GM18499 (cell line): ENCODE data around the gene CKAP2.
"Not testable (repeated sequence)": the region's sequence is repeated elsewhere in the genome, so short reads cannot be mapped to it uniquely, and the experiment has no call there.

Experiments used
- ATAC-seq: cut with Tn5 transposase; IDR thresholded peaks from one replicate; pipeline ENCODE4 v1.9.1; 2021; ENCODE audit warnings: moderate number of reproducible peaks; ENCODE audit not compliant: insufficient read depth, unreplicated experiment

Gene CKAP2

DNA sequence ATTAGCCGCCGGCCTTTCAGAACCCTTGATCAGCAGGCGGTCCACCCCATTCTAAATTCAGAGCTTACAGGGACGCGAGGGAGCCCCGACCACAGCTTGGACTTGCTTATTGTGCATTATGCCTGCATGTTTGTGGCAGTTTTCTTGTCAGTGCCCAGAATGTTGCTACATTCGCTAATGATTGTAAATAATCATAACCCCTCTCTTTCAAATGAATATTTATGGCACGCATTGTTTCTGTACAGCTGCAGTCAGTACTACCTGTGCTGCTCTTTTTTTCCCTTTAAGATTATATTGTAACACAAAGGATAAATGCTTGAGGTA lies 4.5 kb upstream of the CKAP2 start:
- ATAC-seq: no peak

DNA sequence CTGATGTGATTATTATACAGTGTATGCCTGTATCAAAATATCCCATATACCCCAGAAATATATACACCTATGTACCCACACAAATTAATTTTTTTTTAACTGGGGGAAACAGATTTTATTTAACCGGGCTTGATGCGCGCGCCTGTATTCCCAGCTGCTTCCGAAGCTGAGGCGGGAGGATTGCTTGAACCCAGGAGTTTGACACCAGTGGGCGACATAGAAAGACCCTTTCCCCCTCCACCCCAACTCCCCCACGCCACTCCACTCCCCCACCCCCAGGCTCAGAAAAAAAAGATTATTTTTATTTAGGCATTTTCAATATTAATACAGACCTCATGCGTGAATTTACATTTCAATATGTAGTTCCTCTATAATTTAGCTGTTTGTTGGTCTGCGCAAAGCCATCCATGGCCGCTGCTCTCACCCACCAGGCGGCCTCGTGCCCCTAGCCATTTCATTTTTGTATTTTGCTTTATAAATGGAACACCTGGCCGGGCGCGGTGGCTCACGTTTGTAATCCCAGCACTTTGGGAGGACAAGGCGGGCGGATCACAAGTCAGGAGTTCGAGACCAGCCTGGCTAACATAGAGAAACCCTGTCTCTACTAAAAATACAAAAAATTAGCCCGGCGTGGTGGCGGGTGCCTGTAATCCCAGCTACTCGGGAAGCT lies 4.0 kb upstream of the CKAP2 start:
- ATAC-seq: no peak

DNA sequence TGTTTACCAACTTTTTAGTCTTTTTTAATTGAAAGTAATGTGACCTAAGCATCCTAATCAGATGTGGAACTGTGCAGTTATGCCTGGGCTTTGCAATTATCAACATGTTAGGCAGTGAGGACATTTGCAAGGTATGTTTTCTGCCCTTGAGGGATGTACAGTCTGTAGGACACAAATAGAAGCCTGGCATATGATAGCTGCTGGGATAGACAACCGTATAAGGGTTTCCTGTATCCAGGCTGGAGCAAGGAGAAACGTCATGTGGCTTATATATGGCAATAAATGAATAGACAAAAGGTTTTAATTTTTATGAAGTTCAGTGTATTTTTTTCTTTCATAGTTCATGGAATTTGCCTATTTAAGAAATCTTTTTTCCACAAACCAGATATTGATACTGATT lies 2.8 kb upstream of the CKAP2 start:
- ATAC-seq: no peak

DNA sequence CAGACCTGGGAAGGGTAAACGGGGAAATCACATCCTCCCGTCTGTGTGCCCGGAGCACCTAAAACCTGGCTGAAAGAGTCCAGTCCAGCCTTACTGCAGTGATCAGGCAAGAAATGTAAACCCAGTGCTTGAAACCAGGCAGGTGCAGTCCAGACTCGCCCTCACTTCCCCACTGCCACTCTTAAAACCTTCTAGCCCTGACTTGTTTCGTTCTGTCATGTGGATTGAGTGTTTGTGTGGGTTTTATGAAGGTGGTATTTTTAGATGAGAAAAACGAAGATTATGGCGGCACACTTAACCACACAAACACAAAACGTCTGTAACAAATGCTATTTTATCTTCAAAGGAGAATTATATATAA lies 839 bp upstream of the CKAP2 start:
- ATAC-seq: peak; percentile 29

DNA sequence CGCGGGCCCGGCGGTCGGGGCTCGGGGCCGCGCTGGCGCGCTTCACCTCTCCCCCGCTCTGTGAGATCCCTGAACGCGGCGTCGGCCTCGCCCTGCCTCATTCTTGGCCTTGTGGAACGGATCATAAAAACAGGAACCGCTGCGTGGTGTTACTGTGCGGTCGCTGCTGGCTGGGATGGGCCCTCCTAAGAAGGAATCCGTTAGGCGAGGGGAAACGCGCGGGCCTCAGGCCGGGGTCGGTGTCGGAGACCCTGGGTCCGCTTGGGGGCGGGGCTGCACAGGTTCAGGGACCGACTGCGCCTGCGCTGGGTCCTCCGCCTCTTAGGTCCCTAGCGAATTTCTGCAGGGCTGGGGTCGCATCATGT lies 381 bp downstream of the CKAP2 start:
- no peak for ATAC-seq

DNA sequence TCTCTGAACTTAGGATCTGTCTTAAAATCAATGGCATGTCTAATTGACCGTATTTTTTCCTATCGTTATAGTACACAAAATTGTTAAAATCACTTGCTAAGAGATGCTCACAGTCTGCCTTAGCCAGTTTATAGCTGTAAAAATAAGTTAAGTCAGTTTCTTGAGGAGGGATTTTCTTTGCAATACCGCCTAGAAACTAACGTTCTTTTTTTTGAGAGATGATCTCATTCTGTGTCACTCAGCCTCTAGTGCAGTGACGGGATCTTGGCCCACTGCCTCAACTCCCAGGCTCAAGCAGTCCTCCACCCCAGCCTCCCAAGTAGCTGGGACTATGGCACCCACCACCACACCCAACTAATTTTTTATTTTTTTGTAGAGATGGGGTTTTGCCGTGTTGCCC lies 4.4 kb downstream of the CKAP2 start:
- ATAC-seq: no peak

DNA sequence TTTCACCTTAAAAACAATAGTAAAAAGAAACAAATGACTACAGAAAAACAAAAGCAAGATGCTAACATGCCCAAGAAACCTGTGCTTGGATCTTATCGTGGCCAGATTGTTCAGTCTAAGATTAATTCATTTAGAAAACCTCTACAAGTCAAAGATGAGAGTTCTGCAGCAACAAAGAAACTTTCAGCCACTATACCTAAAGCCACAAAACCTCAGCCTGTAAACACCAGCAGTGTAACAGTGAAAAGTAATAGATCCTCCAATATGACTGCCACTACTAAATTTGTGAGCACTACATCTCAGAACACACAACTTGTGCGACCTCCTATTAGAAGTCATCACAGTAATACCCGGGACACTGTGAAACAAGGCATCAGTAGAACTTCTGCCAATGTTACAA lies 6.0 kb downstream of the CKAP2 start:
- ATAC-seq: no peak

DNA sequence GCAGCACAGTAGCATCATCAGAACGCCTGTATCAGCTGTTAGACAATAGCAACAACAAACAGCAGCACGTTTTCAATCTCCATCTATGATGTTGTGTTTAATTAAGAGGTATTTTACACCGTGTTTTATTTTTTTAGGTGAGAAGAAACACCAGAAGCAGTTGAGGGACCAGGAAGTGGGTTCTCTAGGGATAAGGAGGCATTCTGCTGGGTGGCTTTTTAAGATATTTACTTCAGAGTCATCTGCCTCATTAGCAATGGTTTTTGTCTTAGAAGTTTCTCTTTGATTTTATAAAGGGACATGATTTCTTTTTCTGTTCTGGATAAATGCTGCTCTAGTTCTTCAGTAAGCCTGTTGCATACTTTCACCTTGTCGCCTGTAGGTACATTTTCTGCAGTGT lies 8.2 kb downstream of the CKAP2 start:
- no peak for ATAC-seq

DNA sequence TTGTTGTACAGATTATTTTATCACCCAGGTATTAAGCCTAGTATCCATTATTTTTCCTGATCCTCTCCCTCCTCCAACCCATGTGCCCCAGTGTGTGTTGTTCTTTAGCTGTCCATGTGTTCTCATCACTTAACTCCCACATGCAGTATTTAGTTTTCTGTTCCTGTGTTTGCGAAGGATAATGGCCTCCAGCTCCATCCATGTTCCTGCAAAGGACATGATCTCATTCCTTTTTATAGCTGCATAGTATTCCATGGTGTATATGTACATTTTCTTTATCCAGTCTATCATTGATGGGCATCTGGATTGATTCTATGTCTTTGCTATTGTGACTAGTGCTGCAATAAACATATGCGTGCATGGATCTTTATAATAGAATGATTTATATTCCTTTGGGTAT lies 13.2 kb downstream of the CKAP2 start:
- not testable (repeated sequence) for ATAC-seq

DNA sequence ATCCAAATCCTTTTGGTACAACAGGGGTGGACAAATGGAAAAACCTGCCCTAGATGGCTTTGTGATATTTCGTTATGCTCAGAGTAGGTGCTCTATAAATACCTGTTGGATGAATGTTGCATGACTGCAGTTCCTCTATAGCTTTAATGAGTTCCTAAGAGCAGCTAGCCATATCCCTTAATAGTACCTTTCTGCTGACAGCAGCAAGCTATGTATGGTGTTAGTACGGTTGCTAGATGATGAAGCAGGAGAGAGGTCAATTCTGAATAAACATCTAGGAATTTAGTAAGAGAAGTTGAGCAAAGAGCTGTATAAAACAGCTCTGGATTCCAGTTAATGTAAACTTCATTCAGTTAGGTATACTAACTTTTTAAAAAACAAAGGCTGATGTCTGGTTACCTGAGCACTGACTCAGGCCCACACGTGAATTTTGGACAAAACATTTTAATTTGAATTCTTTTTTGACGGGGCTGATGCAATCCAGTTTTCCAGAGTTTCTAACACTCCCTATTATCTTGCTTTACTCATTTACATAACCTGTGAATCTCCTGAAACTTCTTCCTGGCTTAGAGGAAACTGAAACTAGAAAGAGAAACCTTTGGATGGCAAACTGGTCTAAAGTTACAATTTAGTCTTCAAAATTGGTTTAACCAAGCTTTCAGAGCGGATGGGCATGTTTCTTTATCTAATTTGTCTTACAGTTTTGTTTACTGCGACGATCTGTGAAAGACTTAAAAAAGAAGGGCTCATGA lies 25.6 kb downstream of the CKAP2 start:
- ATAC-seq: not testable (repeated sequence)

DNA sequence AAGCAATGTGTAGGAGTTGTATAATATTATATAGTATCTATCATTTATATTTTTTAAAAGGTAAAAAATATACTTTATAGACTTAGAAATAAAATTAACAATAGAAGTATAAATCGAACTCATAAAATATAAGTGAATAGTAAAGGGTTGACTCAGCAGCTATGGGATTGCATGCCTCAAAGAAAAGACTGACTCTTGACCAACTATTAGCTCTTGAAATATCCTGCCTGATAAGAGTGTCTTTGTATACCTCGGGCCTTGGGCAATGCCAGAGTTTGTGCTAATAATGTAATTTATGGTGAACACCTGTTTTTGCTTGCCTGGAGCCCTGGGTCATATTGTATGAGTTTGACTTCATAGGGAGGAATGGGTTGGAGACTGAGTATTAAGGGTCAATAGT lies 31.8 kb downstream of the CKAP2 start:
- ATAC-seq: not testable (repeated sequence)

DNA sequence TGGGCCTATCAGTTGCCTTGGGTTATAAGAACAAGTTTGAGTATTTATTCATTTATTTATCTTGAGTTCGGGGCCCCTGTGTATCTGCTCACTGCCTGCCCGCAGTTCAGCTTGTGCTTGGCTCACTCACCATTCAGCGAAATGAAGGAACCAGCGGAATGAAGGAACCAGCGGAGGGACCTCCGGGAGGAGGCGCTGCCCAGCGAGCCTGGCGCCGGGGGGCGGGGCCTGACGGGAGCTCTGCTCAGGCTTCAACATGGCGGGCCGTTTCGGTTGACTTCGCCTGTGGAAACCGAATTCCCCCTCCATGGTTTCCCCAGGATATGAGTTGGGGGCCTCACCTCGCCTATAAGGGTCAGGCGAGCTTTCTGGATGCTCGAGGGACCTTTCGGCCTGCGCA lies 33.5 kb downstream of the CKAP2 start:
- ATAC-seq: not testable (repeated sequence)

DNA sequence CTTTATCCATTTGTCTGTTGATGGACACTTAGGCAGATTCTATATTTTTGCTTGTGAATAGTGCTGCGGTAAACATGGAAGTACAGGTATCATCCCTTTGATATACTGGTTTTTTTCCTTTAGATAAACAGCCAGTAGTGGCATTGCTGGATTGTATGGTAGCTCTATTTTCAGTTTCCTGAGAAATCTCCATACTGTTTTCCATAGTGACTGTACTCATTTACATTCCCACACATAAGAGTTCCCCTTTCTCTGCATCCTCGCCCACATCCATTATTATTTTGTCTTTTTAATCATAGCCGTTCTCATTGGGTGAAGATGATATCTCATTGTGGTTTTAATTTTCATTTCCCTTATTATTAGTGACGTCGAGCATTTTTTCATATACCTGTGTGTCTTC lies 35.7 kb downstream of the CKAP2 start:
- ATAC-seq: not testable (repeated sequence)

DNA sequence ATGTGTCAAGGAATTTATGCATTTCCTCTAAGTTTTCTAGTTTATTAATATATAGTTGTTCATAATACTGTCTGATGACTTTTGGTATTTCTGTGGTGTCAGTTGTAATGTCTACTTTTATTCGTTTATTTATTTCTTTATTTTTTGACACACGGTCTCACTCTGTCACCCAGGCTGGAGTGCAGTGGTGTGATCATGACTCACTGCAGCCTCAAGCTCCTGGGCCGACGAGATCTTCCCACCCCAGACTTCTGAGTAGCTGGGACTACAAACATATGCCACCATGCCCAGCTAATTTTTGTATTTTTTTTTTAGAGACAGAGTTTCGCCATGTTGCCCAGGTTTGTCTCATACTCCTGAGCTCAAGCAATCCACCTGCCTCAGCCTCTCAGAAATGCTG lies 39.0 kb downstream of the CKAP2 start:
- ATAC-seq: not testable (repeated sequence)

DNA sequence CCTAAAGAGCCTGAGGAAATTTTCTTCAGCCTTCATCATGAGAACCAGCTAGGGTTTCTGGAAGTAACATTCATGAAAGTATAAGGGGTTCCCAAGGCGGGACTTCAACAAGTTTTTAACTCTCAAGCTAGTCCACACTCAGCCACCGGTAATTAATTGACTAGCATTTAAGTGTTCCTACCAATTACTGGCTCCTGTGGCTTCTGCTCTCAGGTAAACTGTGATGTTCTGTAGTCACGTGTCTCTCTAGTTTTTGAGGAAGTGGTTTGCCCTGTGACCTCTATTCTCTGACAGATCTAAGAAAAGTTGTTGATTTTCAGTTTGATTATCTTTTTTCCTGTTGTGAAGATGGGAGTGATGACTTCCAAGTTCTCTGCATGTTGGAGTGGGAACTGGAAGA lies 42.7 kb downstream of the CKAP2 start:
- not testable (repeated sequence) for ATAC-seq

DNA sequence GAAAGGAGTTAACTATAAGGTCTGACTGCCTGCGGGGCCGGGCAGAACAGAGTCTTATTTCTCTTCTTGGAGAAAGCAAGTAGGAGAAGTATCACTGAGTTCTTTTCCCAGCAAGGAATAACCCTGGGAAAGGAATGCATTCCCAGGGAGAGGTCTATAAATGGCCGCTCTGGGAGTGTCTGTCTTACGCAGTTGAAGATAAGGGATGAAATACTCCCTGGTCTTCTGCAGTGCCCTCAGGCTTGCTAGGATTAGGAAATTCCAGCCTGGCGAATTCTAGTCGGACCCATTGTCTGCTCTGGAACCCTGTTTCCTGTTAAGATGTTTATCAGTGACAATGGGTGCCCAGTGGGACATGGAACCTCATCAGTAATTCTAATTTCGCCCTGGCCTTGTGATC lies 47.0 kb downstream of the CKAP2 start:
- not testable (repeated sequence) for ATAC-seq

DNA sequence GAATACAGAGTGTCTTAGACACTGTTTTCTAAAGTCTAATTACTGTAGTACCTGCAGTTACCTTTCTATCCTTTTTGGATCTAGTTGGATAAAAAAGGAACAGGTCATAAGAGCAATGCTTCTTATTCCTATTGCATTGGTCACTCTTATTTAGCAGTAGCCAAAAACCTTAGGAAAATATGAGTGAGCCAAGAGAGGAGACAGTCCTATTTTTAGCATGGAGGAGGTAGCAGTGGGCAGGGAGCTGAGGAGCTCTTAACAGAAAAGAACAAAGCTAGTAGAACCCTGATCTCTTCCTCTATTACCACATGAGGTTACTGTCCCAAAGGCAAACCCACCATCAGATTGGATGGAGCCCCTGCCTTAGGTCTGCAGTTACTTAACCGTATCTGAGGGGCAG lies 50.6 kb downstream of the CKAP2 start:
- ATAC-seq: not testable (repeated sequence)

DNA sequence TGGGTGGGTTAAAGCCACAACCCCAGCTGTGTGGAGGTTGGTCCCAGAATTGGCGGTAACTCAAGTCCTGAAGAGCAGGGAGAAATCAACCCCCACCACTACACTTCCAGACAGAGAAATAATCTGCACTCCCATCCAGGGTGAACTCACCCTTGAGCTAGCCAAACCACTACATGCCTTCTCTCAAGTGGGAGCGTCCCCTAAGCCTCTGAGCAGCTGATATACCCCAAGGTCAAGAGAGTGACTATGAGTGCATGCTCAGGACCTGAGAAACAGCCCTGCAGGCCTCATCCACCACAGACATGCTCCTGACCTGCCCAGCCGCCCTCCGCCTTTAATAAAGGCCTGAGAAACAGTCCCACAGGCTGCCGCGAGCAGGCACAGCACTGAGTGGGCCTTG lies 54.3 kb downstream of the CKAP2 start:
- ATAC-seq: not testable (repeated sequence)

DNA sequence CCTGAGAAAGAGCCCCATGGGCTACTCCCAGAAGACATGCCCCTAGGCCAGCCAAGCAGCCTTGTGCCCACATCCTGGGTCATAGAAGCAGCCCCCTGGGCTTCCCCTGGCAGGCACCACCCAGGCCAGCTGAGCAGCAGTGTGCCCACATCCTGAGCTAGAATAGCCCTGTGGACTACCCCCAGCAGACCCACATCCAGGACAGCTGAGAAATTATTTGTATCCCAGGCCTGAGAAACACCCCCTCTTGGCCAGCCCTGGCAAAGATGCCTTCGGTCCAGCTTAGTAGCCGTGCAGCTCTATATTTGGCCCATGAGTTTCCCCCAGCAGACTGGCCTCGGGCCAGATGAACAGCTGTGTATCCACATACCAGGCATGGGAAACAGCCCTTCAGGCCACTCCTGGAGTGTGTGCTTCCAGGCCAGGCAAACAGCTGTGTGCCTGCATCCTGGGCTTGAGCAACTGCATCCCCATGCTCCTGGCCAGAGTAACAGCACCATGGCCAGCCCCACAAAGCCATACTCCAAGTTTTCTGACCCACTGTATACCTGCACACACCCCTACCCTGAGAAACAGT lies 55.0 kb downstream of the CKAP2 start:
- ATAC-seq: not testable (repeated sequence)

DNA sequence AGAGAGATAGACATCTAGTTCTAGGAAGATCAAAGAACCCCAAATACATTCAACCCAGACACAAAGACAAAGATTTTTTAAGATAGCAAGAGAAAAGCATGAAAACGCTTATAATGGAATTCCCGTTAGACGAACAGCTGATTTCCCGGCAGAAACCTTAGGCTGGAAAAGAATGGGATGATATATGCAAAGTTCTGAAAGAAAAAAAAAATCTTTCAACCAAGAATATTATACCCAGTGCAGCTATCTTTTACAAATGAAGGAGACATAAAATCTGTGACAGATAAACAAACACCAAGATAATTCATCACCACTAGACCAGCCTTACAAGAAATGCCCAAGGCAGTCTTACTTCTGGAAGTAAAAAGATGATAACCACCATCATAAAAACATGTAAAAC lies 56.3 kb downstream of the CKAP2 start:
- ATAC-seq: not testable (repeated sequence)

DNA sequence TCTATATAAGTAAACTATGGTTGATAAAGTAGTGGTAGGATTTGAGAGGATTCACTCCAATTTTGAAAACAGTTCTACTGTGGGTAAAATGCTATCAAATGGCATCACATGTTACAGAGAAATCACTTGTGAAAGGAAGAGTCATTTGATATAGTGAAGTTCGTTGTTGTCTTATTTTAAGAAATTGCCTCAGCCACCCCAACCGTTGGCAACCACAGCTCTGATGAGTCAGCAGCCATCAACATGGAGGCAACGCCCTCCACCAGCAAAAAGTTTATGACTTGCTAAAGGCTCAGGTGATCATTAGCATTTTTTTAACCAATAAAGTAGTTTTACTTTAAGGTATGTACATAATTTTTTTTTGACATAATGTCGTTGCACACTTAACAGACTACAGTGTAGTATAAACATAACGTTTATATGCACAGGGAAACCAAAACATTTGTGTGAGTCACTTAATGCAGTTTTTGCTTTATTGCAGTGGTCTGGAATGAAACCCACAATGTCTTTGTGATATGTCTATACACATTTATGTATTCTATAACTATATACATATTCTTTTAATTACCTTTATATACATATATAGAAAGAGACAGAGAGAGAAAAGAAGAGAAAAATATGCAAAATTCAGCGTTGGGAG lies 58.8 kb downstream of the CKAP2 start:
- not testable (repeated sequence) for ATAC-seq
